ENCODE results near the gene ADCY3.

Gene ADCY3

GRCh38 chr2:24899361-24899910, 20.6 kb downstream of the ADCY3 start:
- no peak for DNase-seq

DNA sequence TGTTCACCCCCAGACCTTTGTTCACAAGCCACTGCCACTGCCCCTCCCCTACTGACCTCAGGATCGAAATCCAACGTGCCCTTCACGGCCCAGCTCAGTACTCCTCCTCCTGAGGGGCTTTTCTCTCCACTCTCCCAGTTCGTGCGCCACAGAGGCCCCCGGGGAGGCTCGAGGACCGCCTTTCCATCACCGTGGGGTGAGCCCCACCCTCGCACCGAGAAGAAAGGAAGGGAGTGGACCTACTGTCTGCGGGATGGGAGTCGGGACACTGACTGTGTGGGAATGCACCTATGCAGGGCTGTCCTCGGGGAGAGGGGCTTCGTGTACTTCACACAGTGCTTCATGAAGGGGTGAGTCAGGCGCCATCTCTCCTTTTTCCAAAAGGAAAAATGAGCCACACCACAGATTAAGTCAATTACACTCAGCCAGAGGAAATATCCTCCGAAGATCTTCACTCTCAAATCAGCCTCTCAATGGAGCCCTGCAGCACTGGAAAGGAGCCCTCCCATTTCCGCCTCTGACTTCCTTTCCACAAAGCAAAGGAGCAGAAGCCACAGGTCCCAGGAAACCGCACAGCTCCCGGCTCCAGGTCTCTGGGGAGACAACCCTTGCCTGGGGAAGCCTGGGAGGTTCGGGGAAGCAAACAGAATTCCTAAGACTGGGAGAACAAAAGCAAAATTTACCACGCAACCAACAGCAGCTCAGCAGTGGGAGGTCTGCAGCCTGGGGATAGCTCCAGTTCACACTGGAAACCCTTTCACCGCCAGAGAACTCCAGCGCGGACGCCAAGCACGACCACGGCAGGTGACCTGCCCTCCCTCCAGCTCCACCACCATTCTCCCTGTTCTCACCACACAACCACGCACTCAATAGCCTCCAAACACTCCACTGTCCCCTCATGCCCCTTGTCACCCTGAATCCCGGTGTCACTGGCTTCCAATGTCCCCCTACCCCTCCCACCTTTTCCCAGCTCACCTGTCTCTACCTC, 21.6 kb downstream of the ADCY3 start:
- DNase-seq: no peak

- no peak for DNase-seq
Observed at GRCh38 chr2:24894750-24895149, 25.3 kb downstream of the ADCY3 start.

DNA sequence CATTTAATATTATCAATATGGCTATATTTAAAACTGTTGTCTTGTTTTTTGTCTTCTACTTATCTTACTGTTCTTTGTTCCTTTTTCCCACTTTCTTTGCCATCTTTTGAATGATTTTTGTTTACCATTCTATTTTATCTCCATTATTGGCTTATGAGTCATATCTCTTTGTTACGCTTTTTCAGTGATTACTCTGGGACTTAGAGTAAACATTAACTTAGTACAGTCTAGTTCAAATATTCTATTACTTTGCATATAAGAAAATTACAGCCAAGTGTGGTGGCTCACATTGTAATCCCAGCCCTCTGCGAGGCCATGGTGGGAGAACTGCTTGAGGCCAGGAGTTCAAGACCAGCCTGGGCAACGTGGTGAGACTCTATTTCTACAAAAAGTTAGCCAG, 26.1 kb downstream of the ADCY3 start:
- DNase-seq: no peak

- no peak for DNase-seq
Observed at GRCh38 chr2:24892928-24893327, 27.1 kb downstream of the ADCY3 start.

DNA sequence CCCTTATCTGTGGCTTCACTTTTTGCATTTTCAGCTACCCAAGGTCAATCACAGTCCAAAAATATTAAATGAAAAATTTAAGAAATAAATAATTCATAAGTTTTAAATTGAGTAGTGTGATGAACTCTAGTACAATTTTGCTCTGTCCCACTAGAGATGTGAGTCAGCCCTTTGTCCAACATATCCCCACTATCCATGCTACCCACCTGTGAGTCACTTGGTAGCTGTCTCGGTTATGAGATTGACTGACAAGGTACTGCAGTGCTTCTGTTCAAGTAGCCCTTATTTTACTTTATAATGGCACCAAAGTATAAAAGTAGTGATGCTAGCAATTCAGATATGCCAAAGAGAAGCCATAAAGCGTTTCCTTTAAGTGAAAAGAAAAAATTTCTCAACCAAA, 28.8 kb downstream of the ADCY3 start:
- DNase-seq: no peak

GRCh38 chr2:24889221-24889620, 30.8 kb downstream of the ADCY3 start:
- no peak for DNase-seq

GRCh38 chr2:24888177-24888576, 31.9 kb downstream of the ADCY3 start:
- no peak for DNase-seq

DNA sequence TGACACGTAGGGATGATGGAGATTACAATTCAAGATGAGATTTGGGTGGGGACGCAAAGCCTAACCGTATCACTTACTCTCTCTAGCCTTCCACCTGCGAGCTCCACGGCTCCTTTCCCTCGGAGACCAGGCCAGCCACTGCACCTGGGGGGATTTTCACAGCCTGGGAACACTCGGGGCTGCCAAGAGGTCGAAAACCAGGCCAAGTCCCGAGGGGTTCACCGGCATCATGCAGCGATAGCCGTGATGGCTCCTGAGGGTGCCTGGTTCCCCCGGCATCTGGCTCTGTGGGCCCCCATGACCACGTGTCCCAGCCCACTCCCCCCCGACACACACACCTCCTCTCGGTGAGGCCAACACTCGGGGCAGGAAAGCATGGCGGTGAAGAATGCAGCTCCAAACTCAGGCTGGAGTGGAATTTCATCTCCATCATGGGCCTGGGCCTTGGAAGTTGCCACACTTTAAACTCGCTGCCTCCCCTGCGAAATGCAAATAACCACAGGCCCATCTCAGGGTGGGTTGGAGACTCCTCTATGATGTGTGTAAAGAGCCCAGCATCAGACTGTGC, 32.6 kb downstream of the ADCY3 start:
- no peak for DNase-seq

DNA sequence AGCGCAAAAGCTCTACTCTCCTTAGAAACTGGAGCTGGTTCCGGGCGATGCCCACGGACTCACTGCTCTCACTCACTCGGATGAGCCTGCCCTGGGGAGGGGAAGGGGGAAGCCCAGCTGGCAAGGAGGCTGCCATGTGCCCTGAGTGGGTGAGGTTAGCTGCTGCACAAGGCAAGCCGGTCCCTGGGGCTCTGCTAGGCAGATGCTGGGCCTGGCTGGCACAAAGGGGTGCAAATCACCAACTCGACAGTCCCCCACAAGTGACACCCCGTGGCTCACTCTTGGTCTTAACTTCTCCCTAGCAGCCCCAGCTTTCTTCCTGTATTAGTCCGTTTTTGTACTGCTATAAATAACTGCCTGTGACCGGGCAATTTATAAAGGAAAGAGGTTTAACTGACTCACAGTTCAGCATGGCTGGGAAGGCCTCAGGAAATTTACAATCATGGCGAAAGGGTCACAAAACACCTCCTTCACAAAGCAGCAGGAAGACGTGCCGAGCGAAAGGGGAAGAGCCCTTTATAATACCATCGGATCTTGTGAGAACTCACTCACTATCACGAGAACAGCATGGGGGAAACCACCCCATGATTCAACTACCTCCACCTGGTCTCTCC, 33.2 kb downstream of the ADCY3 start:
- DNase-seq: peak; percentile 3

DNA sequence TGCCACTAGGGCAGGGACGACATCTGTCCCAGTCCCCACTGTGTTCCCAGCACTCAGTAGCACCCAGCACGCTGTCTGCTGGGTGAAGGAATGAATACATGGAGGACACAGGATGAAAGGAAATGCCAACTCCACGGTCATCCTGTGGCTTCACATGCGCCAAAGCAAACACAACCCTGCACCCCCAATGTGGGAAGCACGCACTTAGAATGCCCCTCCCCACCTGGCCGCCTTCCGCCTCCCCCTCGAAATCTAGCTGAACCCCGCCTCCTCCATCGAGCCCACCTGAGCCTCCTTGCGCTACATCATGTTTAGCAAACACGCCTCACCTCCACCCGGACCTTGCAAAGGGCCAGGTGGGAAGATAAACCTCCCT, 33.9 kb downstream of the ADCY3 start:
- DNase-seq: no peak

DNA sequence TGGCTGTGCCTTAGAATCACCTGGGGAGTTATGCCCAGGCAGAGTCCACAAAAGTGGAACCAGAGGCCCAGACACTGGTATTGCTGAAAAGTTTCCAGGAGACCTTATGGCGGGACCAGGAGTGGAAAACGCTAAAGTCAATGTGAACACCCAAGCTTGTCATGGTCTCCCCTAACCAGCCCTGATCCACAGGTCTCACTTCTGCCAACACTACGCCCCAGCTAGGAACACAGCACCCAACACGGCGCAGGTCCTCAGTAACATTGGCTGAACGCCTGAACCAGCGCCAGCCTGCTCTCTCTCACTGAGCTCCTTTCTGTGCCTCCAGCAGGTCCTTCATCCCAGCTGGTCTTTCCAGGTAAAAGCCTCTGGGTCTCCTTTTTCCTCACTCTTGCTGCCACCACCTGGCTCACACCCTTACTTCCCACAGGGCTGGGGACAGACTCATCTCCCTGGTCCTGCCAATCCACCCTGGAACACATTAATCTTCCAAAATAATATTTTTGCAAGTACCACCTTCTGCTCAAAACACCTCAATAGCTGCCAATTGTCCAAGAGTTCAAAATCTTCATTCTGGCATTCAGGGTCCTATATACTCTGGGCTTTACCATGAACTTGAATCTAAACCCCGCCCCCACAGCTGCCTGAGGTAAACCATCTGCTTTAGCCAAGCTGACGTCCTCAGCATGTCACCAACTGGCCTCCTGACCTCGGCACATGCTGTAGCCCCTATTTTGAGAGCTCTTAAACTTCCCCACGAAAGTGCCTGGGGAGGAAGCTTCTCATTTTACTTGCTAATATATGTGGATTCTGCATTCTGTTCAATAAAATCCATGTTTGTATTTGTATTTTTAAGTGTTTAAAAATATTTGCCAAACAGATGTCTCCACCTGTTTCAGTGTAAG, 34.6 kb downstream of the ADCY3 start:
- no peak for DNase-seq

- no peak for DNase-seq
Observed at GRCh38 chr2:24883946-24884345, 36.1 kb downstream of the ADCY3 start.

- DNase-seq: no peak
Observed at GRCh38 chr2:24881623-24882022, 38.4 kb downstream of the ADCY3 start.

DNA sequence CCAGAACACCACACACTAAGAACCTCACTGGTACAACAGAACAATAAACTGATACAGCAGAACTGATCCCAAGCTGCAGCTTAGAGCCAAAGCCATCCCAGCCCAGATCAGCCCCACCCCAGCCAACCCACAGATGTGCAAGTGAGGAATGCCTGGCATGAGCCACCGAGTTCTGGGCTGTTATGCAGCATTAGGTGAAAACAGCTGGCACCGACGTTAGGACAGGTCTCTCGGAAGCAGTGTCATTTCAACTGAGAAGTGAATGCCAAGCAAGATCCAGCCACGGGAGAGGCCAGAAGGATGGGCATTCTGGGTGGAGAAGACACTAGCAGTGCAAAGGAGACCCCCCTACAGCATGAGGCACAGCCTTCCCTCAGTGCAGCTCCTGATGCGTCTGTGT, 38.9 kb downstream of the ADCY3 start:
- DNase-seq: no peak

DNA sequence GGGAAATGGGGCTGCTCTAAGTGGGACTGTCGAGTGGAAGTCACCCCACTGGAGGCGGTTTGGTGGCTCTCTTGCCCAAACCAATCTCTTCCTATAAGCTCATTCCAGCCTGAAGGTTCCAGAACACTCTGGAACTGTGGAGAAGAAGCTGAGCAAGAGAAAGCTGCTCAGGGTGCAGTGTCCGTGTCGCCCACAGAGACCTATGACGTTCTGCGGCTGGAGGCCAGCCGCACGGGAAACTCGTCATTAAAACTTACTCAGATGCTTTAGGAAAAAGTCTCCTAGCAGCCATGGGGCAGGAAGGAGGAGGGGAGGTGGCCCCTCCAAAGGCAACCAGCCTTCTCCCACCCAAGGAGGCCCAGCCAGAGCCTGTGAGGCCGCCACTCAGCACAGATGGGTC, 41.7 kb downstream of the ADCY3 start:
- DNase-seq: no peak

GRCh38 chr2:24877646-24878045, 42.4 kb downstream of the ADCY3 start:
- DNase-seq: no peak

DNA sequence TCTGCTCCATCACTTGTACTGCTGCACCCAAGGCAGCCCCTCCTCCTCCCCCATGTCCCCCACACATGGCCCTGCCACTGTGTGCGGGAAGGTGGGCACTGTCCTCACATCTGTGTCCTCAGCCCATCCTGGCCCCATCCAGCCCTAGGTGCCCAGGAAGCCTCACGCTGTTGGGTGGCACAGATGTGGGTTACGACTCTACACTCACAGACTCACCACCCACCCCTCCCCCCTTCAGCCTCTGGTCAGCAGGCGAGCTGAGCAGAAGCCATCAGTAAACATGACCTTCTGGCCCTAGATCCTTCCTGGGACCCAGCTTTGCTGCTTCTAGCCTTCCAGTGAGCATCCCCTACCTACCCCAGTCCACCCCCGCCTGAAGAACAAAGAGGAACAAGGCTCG, 43.0 kb downstream of the ADCY3 start:
- no peak for DNase-seq

DNA sequence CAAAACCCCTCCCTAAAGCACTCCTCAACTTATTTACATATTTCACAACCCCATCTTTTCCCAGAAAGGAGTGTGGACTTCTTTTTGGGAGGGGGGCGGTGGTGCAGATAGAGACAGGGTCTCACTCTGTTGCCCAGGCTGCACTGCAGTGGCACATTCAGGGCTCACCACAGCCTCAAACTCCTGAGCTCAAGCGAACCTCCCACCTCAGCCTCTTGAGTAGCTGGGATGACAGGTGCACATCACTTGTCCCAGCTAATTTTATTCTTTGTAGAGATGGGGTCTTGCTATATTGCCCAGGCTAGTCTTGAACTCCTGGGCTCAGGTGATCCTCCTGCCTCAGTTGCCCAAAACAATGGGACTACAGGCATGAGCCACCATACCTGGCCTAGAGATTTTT, 44.1 kb downstream of the ADCY3 start:
- no peak for DNase-seq

- DNase-seq: no peak
Observed at GRCh38 chr2:24875272-24875671, 44.8 kb downstream of the ADCY3 start.

- no peak for DNase-seq
Observed at GRCh38 chr2:24874035-24874434, 46.0 kb downstream of the ADCY3 start.

- DNase-seq: no peak
Observed at GRCh38 chr2:24873619-24874018, 46.4 kb downstream of the ADCY3 start.

All from CD4-positive, alpha-beta T cell treated with Interleukin-17A for 1 hour (primary cell).